H9 (cell line): ENCODE data around the gene SETSIP. TPM values are rescaled to one million over a fixed set of nuclear protein-coding genes. Genes with fewer than 3 reads are reported as not detected.

Experiments
- DNase-seq: peaks from one replicate; pipeline ENCODE4 v3.0.0-alpha.2; 2017
- H2AFZ ChIP-seq: one replicate; pipeline ENCODE4 v1.6.1; 2013; ENCODE audit warnings: mild to moderate bottlenecking, low read length, control low read depth, moderate library complexity
- H2AK5ac ChIP-seq: 2 replicates; pipeline ENCODE4 v1.6.1; 2013; ENCODE audit warnings: low read length, control low read depth, mixed read lengths; ENCODE audit not compliant: insufficient read length
- H2BK120ac ChIP-seq: one replicate; pipeline ENCODE4 v1.6.1; 2013; ENCODE audit warnings: low read depth, mild to moderate bottlenecking, low read length, control low read depth, inconsistent platforms; ENCODE audit not compliant: poor library complexity, severe bottlenecking
- H2BK12ac ChIP-seq: 2 replicates; pipeline ENCODE4 v1.6.1; 2013; ENCODE audit warnings: low read length, control low read depth, mixed read lengths, low read depth; ENCODE audit not compliant: insufficient read length
- H2BK15ac ChIP-seq: 2 replicates; pipeline ENCODE4 v1.6.1; 2013; ENCODE audit warnings: low read depth, low read length, control low read depth
- H2BK20ac ChIP-seq: one replicate; pipeline ENCODE4 v1.6.1; 2013; ENCODE audit warnings: low read depth, mild to moderate bottlenecking, low read length, control low read depth, inconsistent platforms; ENCODE audit not compliant: poor library complexity, severe bottlenecking
- H2BK5ac ChIP-seq: 2 replicates; pipeline ENCODE4 v1.6.1; 2013; ENCODE audit warnings: low read length, control low read depth, mixed read lengths; ENCODE audit not compliant: insufficient read length
- H3K14ac ChIP-seq: 2 replicates; pipeline ENCODE4 v1.6.1; 2013; ENCODE audit warnings: low read length, control low read depth; ENCODE audit not compliant: insufficient read depth
- H3K18ac ChIP-seq: 2 replicates; pipeline ENCODE4 v1.6.1; 2013; ENCODE audit warnings: low read depth, mild to moderate bottlenecking, mixed read lengths, low read length, control low read depth; ENCODE audit not compliant: insufficient read length
- H3K23ac ChIP-seq: 2 replicates; pipeline ENCODE4 v1.6.1; 2013; ENCODE audit warnings: low read length, control low read depth, mixed read lengths, low read depth; ENCODE audit not compliant: insufficient read length
- H3K23me2 ChIP-seq: 2 replicates; pipeline ENCODE4 v1.6.1; 2013; ENCODE audit warnings: low read depth, mild to moderate bottlenecking, mixed read lengths, low read length, control low read depth; ENCODE audit not compliant: insufficient read length, poor library complexity, severe bottlenecking
- H3K27ac ChIP-seq: 2 replicates; pipeline ENCODE4 v1.5.1; 2013; ENCODE audit warnings: low read length, control low read depth, mixed read lengths, low read depth; ENCODE audit not compliant: insufficient read length
- H3K27me3 ChIP-seq: 2 replicates; pipeline ENCODE4 v1.6.1; 2013; ENCODE audit warnings: low read length, control low read depth, inconsistent platforms; ENCODE audit not compliant: insufficient read depth
- H3K4ac ChIP-seq: 2 replicates; pipeline ENCODE4 v1.6.1; 2013; ENCODE audit warnings: low read depth, mild to moderate bottlenecking, control low read depth, inconsistent platforms, low read length, moderate library complexity
- H3K4me1 ChIP-seq: 2 replicates; pipeline ENCODE4 v1.6.1; 2013; ENCODE audit warnings: low read length, control low read depth, inconsistent platforms; ENCODE audit not compliant: insufficient read depth
- H3K4me2 ChIP-seq: 2 replicates; pipeline ENCODE4 v1.6.1; 2013; ENCODE audit warnings: low read length, control low read depth, mixed read lengths; ENCODE audit not compliant: insufficient read length, insufficient read depth
- H3K56ac ChIP-seq: 2 replicates; pipeline ENCODE4 v1.6.1; 2013; ENCODE audit warnings: low read depth, mild to moderate bottlenecking, mixed read lengths, low read length, control low read depth; ENCODE audit not compliant: insufficient read length
- H3K79me1 ChIP-seq: 2 replicates; pipeline ENCODE4 v1.6.1; 2013; ENCODE audit warnings: low read depth, mild to moderate bottlenecking, moderate library complexity, low read length, control low read depth, inconsistent platforms; ENCODE audit not compliant: insufficient read depth, poor library complexity, severe bottlenecking
- H3K79me2 ChIP-seq: 2 replicates; pipeline ENCODE4 v1.6.1; 2013; ENCODE audit warnings: low read length, control low read depth, inconsistent platforms; ENCODE audit not compliant: insufficient read depth
- H3K9ac ChIP-seq: 2 replicates; pipeline ENCODE4 v1.6.1; 2013; ENCODE audit warnings: low read length, control low read depth, mixed read lengths; ENCODE audit not compliant: insufficient read length; ENCODE audit errors: extremely low read depth
- H3K9me3 ChIP-seq: one replicate; pipeline ENCODE4 v1.6.1; 2013; ENCODE audit warnings: low read depth, low read length, inconsistent platforms; ENCODE audit not compliant: control insufficient read depth
- H3T11ph ChIP-seq: one replicate; pipeline ENCODE4 v1.6.1; 2013; ENCODE audit warnings: mild to moderate bottlenecking, low read length, control low read depth, inconsistent platforms
- H4K20me1 ChIP-seq: one replicate; pipeline ENCODE4 v1.6.1; 2013; ENCODE audit not compliant: control insufficient read depth, insufficient read length, insufficient read depth
- H4K5ac ChIP-seq: 2 replicates; pipeline ENCODE4 v1.6.1; 2013; ENCODE audit warnings: low read depth, mild to moderate bottlenecking, mixed read lengths, low read length, control low read depth; ENCODE audit not compliant: insufficient read length
- H4K8ac ChIP-seq: replicated peaks from 2 replicates; pipeline ENCODE4 v1.6.1; 2013; ENCODE audit warnings: low read length, control low read depth, mixed read lengths, low read depth; ENCODE audit not compliant: insufficient read length
- H4K91ac ChIP-seq: 2 replicates; pipeline ENCODE4 v1.6.1; 2013; ENCODE audit warnings: low read depth, mild to moderate bottlenecking, moderate library complexity, mixed read lengths, low read length, control low read depth; ENCODE audit not compliant: insufficient read length
- H3K27ac Mint-ChIP-seq, 3 experiments: 2 replicates in 2 of 3; 3 replicates in 1 of 3; pipeline ENCODE4 v1.8.0; 2020 to 2021; ENCODE audit warnings: mixed read lengths in 3 of 3, mild to moderate bottlenecking in 1 of 3, moderate library complexity in 1 of 3
- H3K27me3 Mint-ChIP-seq: 2 replicates; pipeline ENCODE4 v1.8.0; 2021; ENCODE audit warnings: low read depth, mild to moderate bottlenecking, moderate library complexity, mixed read lengths
- H3K36me3 Mint-ChIP-seq, 3 experiments: 2 replicates in 2 of 3; 3 replicates in 1 of 3; pipeline ENCODE4 v1.8.0; 2020 to 2021; ENCODE audit warnings: low read depth in 3 of 3, mixed read lengths in 3 of 3; ENCODE audit not compliant: insufficient read depth in 1 of 3
- H3K4me1 Mint-ChIP-seq, 2 experiments: 2 replicates each; pipeline ENCODE4 v1.8.0; 2020; ENCODE audit warnings: mixed read lengths in 2 of 2
- H3K4me3 Mint-ChIP-seq, 2 experiments: 2 replicates in 1 of 2; 3 replicates in 1 of 2; pipeline ENCODE4 v1.8.0; 2020 to 2021; ENCODE audit warnings: mild to moderate bottlenecking in 2 of 2, mixed read lengths in 2 of 2, moderate library complexity in 1 of 2
- H3K9me3 Mint-ChIP-seq, 2 experiments: 2 replicates in 1 of 2; 3 replicates in 1 of 2; pipeline ENCODE4 v1.8.0; 2020; ENCODE audit warnings: mild to moderate bottlenecking in 2 of 2, mixed read lengths in 2 of 2, moderate library complexity in 1 of 2
- CTCF ChIP-seq: fragments of 200-600 bp; sonication (generic); conservative IDR thresholded peaks from 3 replicates; pipeline ENCODE4 v1.8.0; 2021; ENCODE audit warnings: antibody characterized with exemption, mild to moderate bottlenecking
- total RNA-seq: library from RNA; stranded (reverse); gene quantifications from 2 replicates; pipeline ENCODE4 v1.2.1, GENCODE V29; 2021

The SETSIP gene
- total RNA-seq, 1 experiment from 2014 or later = 0.35 TPM

- Mint-ChIP-seq H3K9me3 (no peaks in the 10 kb centered on the region), H3K36me3 (no peaks in the 10 kb centered on the region), H3K27ac (no peak overlapping the region), H3K27me3 (no peaks in the 10 kb centered on the region), H3K4me1 (no peaks in the 10 kb centered on the region), H3K4me3 (no peak overlapping the region)
- H3K27me3 ChIP-seq = no peaks in the 10 kb centered on the region
- no peaks in the 10 kb centered on the region for H3K4me1 ChIP-seq
- no peak for TF ChIP-seq CTCF
- no peak overlapping the region for H3K18ac ChIP-seq
- H4K8ac ChIP-seq = no peak overlapping the region
- no peak overlapping the region for H3K9ac ChIP-seq
- H4K91ac ChIP-seq = no peak overlapping the region
- H3T11ph ChIP-seq = no peak overlapping the region
- H3K23ac ChIP-seq = no peak overlapping the region
- no peak overlapping the region for H2BK5ac ChIP-seq
- no peak overlapping the region for H3K27ac ChIP-seq
- H2BK120ac ChIP-seq = no peak overlapping the region
- no peaks in the 10 kb centered on the region for H3K23me2 ChIP-seq
- H3K79me2 ChIP-seq = no peaks in the 10 kb centered on the region
- H3K9me3 ChIP-seq = no peaks in the 10 kb centered on the region
- H2AFZ ChIP-seq = no peak overlapping the region
- H3K4ac ChIP-seq = no peak overlapping the region
- no peak overlapping the region for H2BK12ac ChIP-seq
- H4K5ac ChIP-seq = no peak overlapping the region
- H2BK20ac ChIP-seq = no peak overlapping the region
- no peak overlapping the region for H3K56ac ChIP-seq
- no peak overlapping the region for H2AK5ac ChIP-seq
- no peak overlapping the region for H3K14ac ChIP-seq
- H2BK15ac ChIP-seq = no peak overlapping the region
- H3K79me1 ChIP-seq = no peaks in the 10 kb centered on the region
- DNase-seq = no peak
- H4K20me1 ChIP-seq = no peaks in the 10 kb centered on the region
- H3K4me2 ChIP-seq = no peak overlapping the region
Measured at GRCh38 chr1:92051948-92052347, 23.3 kb downstream of the SETSIP start.
